ENCODE data around the gene DPP6.

Gene DPP6

GRCh38 chr7:154546946-154547587, 494.9 kb downstream of the DPP6 start:
- Histone ChIP-seq H3K9ac (ENCODE audit: low read depth, low read length) (no peak overlapping the region), H3K36me3 (ENCODE audit: control insufficient read depth, insufficient read depth, low read length) (no peaks in the 10 kb centered on the region), H3K4me1 (ENCODE audit: control insufficient read depth, insufficient read depth, low read length) (no peaks in the 10 kb centered on the region), H3K27me3 (ENCODE audit: control insufficient read depth, insufficient read depth, low read length) (no peaks in the 10 kb centered on the region), H3K9me3 (ENCODE audit: control insufficient read depth, insufficient read depth, low read length) (no peaks in the 10 kb centered on the region), H3K4me3 (ENCODE audit: low read depth, low read length) (no peak overlapping the region)

GRCh38 chr7:154553711-154554265, 501.6 kb downstream of the DPP6 start:
- no peaks in the 10 kb centered on the region for H3K4me1 ChIP-seq (ENCODE audit: control insufficient read depth, insufficient read depth, low read length)
- no peaks in the 10 kb centered on the region for H3K9me3 ChIP-seq (ENCODE audit: control insufficient read depth, insufficient read depth, low read length)
- H3K27me3 ChIP-seq (ENCODE audit: control insufficient read depth, insufficient read depth, low read length), result no peaks in the 10 kb centered on the region
- H3K9ac ChIP-seq (ENCODE audit: low read depth, low read length), result no peak overlapping the region
- no peaks in the 10 kb centered on the region for H3K36me3 ChIP-seq (ENCODE audit: control insufficient read depth, insufficient read depth, low read length)
- H3K4me3 ChIP-seq (ENCODE audit: low read depth, low read length), result no peak overlapping the region

GRCh38 chr7:154559454-154559853, 507.3 kb downstream of the DPP6 start:
- no peaks in the 10 kb centered on the region for H3K36me3 ChIP-seq (ENCODE audit: control insufficient read depth, insufficient read depth, low read length)
- no peak overlapping the region for H3K4me3 ChIP-seq (ENCODE audit: low read depth, low read length)
- H3K9ac ChIP-seq (ENCODE audit: low read depth, low read length), result no peak overlapping the region
- no peaks in the 10 kb centered on the region for H3K4me1 ChIP-seq (ENCODE audit: control insufficient read depth, insufficient read depth, low read length)
- H3K27me3 ChIP-seq (ENCODE audit: control insufficient read depth, insufficient read depth, low read length), result no peaks in the 10 kb centered on the region
- no peaks in the 10 kb centered on the region for H3K9me3 ChIP-seq (ENCODE audit: control insufficient read depth, insufficient read depth, low read length)

- Histone ChIP-seq H3K4me3 (ENCODE audit: low read depth, low read length) (no peak overlapping the region), H3K9me3 (ENCODE audit: control insufficient read depth, insufficient read depth, low read length) (no peaks in the 10 kb centered on the region)
Measured at GRCh38 chr7:154564676-154565075, 512.5 kb downstream of the DPP6 start.

GRCh38 chr7:154566877-154567276, 514.7 kb downstream of the DPP6 start:
- H3K9me3 ChIP-seq (ENCODE audit: control insufficient read depth, insufficient read depth, low read length), result no peaks in the 10 kb centered on the region
- no peaks in the 10 kb centered on the region for H3K4me1 ChIP-seq (ENCODE audit: control insufficient read depth, insufficient read depth, low read length)
- H3K9ac ChIP-seq (ENCODE audit: low read depth, low read length), result no peak overlapping the region
- H3K4me3 ChIP-seq (ENCODE audit: low read depth, low read length), result no peak overlapping the region
- no peaks in the 10 kb centered on the region for H3K36me3 ChIP-seq (ENCODE audit: control insufficient read depth, insufficient read depth, low read length)
- no peaks in the 10 kb centered on the region for H3K27me3 ChIP-seq (ENCODE audit: control insufficient read depth, insufficient read depth, low read length)

More at GRCh38 chr7:154564676-154565075, 512.5 kb downstream of the DPP6 start:
- Histone ChIP-seq H3K4me1 (ENCODE audit: control insufficient read depth, insufficient read depth, low read length) (no peaks in the 10 kb centered on the region), H3K36me3 (ENCODE audit: control insufficient read depth, insufficient read depth, low read length) (no peaks in the 10 kb centered on the region), H3K9ac (ENCODE audit: low read depth, low read length) (no peak overlapping the region), H3K27me3 (ENCODE audit: control insufficient read depth, insufficient read depth, low read length) (no peaks in the 10 kb centered on the region)

- Histone ChIP-seq H3K9ac (ENCODE audit: low read depth, low read length) (no peak overlapping the region), H3K9me3 (ENCODE audit: control insufficient read depth, insufficient read depth, low read length) (no peaks in the 10 kb centered on the region), H3K27me3 (ENCODE audit: control insufficient read depth, insufficient read depth, low read length) (no peaks in the 10 kb centered on the region), H3K4me3 (ENCODE audit: low read depth, low read length) (no peak overlapping the region), H3K36me3 (ENCODE audit: control insufficient read depth, insufficient read depth, low read length) (no peaks in the 10 kb centered on the region), H3K4me1 (ENCODE audit: control insufficient read depth, insufficient read depth, low read length) (no peaks in the 10 kb centered on the region)
Measured at GRCh38 chr7:154568346-154568745, 516.1 kb downstream of the DPP6 start.

- H3K36me3 ChIP-seq (ENCODE audit: control insufficient read depth, insufficient read depth, low read length), result no peaks in the 10 kb centered on the region
- no peaks in the 10 kb centered on the region for H3K4me1 ChIP-seq (ENCODE audit: control insufficient read depth, insufficient read depth, low read length)
- no peaks in the 10 kb centered on the region for H3K27me3 ChIP-seq (ENCODE audit: control insufficient read depth, insufficient read depth, low read length)
- no peak overlapping the region for H3K4me3 ChIP-seq (ENCODE audit: low read depth, low read length)
- H3K9ac ChIP-seq (ENCODE audit: low read depth, low read length), result no peak overlapping the region
- H3K9me3 ChIP-seq (ENCODE audit: control insufficient read depth, insufficient read depth, low read length), result no peaks in the 10 kb centered on the region
Measured at GRCh38 chr7:154569916-154570315, 517.7 kb downstream of the DPP6 start.

GRCh38 chr7:154571772-154572171, 519.6 kb downstream of the DPP6 start:
- Histone ChIP-seq H3K4me1 (ENCODE audit: control insufficient read depth, insufficient read depth, low read length) (no peaks in the 10 kb centered on the region), H3K9me3 (ENCODE audit: control insufficient read depth, insufficient read depth, low read length) (no peaks in the 10 kb centered on the region), H3K9ac (ENCODE audit: low read depth, low read length) (no peak overlapping the region), H3K4me3 (ENCODE audit: low read depth, low read length) (no peak overlapping the region), H3K27me3 (ENCODE audit: control insufficient read depth, insufficient read depth, low read length) (no peaks in the 10 kb centered on the region), H3K36me3 (ENCODE audit: control insufficient read depth, insufficient read depth, low read length) (no peaks in the 10 kb centered on the region)

- Histone ChIP-seq H3K9ac (ENCODE audit: low read depth, low read length) (no peak overlapping the region), H3K36me3 (ENCODE audit: control insufficient read depth, insufficient read depth, low read length) (no peaks in the 10 kb centered on the region)
Measured at GRCh38 chr7:154574235-154574634, 522.0 kb downstream of the DPP6 start.

GRCh38 chr7:154575497-154575896, 523.3 kb downstream of the DPP6 start:
- Histone ChIP-seq H3K9ac (ENCODE audit: low read depth, low read length) (no peak overlapping the region), H3K9me3 (ENCODE audit: control insufficient read depth, insufficient read depth, low read length) (no peaks in the 10 kb centered on the region), H3K27me3 (ENCODE audit: control insufficient read depth, insufficient read depth, low read length) (no peaks in the 10 kb centered on the region), H3K4me3 (ENCODE audit: low read depth, low read length) (no peak overlapping the region), H3K4me1 (ENCODE audit: control insufficient read depth, insufficient read depth, low read length) (no peaks in the 10 kb centered on the region), H3K36me3 (ENCODE audit: control insufficient read depth, insufficient read depth, low read length) (no peaks in the 10 kb centered on the region)

More at GRCh38 chr7:154574235-154574634, 522.0 kb downstream of the DPP6 start:
- no peaks in the 10 kb centered on the region for H3K9me3 ChIP-seq (ENCODE audit: control insufficient read depth, insufficient read depth, low read length)
- H3K4me3 ChIP-seq (ENCODE audit: low read depth, low read length), result no peak overlapping the region
- no peaks in the 10 kb centered on the region for H3K4me1 ChIP-seq (ENCODE audit: control insufficient read depth, insufficient read depth, low read length)
- H3K27me3 ChIP-seq (ENCODE audit: control insufficient read depth, insufficient read depth, low read length), result no peaks in the 10 kb centered on the region

- Histone ChIP-seq H3K9ac (ENCODE audit: low read depth, low read length) (no peak overlapping the region), H3K9me3 (ENCODE audit: control insufficient read depth, insufficient read depth, low read length) (no peaks in the 10 kb centered on the region), H3K4me3 (ENCODE audit: low read depth, low read length) (no peak overlapping the region), H3K36me3 (ENCODE audit: control insufficient read depth, insufficient read depth, low read length) (no peaks in the 10 kb centered on the region), H3K27me3 (ENCODE audit: control insufficient read depth, insufficient read depth, low read length) (no peaks in the 10 kb centered on the region), H3K4me1 (ENCODE audit: control insufficient read depth, insufficient read depth, low read length) (no peaks in the 10 kb centered on the region)
Measured at GRCh38 chr7:154576604-154577003, 524.4 kb downstream of the DPP6 start.

- H3K4me1 ChIP-seq (ENCODE audit: control insufficient read depth, insufficient read depth, low read length), result no peaks in the 10 kb centered on the region
- no peak overlapping the region for H3K9ac ChIP-seq (ENCODE audit: low read depth, low read length)
- no peaks in the 10 kb centered on the region for H3K36me3 ChIP-seq (ENCODE audit: control insufficient read depth, insufficient read depth, low read length)
- no peaks in the 10 kb centered on the region for H3K27me3 ChIP-seq (ENCODE audit: control insufficient read depth, insufficient read depth, low read length)
- no peaks in the 10 kb centered on the region for H3K9me3 ChIP-seq (ENCODE audit: control insufficient read depth, insufficient read depth, low read length)
- no peak overlapping the region for H3K4me3 ChIP-seq (ENCODE audit: low read depth, low read length)
Measured at GRCh38 chr7:154577141-154577873, 525.1 kb downstream of the DPP6 start.
